RWPE2 (cell line): ENCODE data around the gene HS3ST6.

Experiments used
- ATAC-seq: fragments of 200-7000 bp; cut with Tn5 transposase; 3 replicates; pipeline ENCODE4 v1.9.1; 2021; ENCODE audit warnings: low read depth
- DNase-seq: peaks from one replicate; pipeline ENCODE4 v3.0.0-alpha.2; 2020; ENCODE audit warnings: low spot score
- H3K27ac ChIP-seq: fragments of 450-650 bp; 2 replicates; pipeline ENCODE4 v1.5.1; 2017; ENCODE audit warnings: mild to moderate bottlenecking; ENCODE audit not compliant: poor library complexity, severe bottlenecking
- H3K27me3 ChIP-seq: fragments of 250-450 bp; sonication (Bioruptor Pico); 2 replicates; pipeline ENCODE4 v1.5.1; 2021; ENCODE audit warnings: mild to moderate bottlenecking, moderate library complexity; ENCODE audit not compliant: insufficient read depth, poor library complexity, severe bottlenecking
- H3K36me3 ChIP-seq: fragments of 250-450 bp; sonication (Bioruptor Pico); 2 replicates; pipeline ENCODE4 v1.5.1; 2020; ENCODE audit warnings: low read depth, mild to moderate bottlenecking, moderate library complexity
- H3K4me1 ChIP-seq: fragments of 250-450 bp; sonication (Bioruptor Pico); 2 replicates; pipeline ENCODE4 v1.5.1; 2021; ENCODE audit warnings: mild to moderate bottlenecking, moderate library complexity; ENCODE audit not compliant: insufficient read depth, poor library complexity, severe bottlenecking
- H3K4me3 ChIP-seq: fragments of 250-450 bp; sonication (Bioruptor Pico); 2 replicates; pipeline ENCODE4 v1.5.1; 2021; ENCODE audit warnings: mild to moderate bottlenecking, moderate library complexity; ENCODE audit not compliant: severe bottlenecking
- H3K9me3 ChIP-seq: fragments of 250-450 bp; sonication (Bioruptor Pico); 2 replicates; pipeline ENCODE4 v1.5.1; 2021; ENCODE audit warnings: mild to moderate bottlenecking, moderate library complexity; ENCODE audit not compliant: severe bottlenecking
- CTCF ChIP-seq: fragments of 450-650 bp; IDR thresholded peaks from one replicate; pipeline ENCODE4 v1.5.1; 2017; ENCODE audit warnings: mild to moderate bottlenecking, moderate library complexity; ENCODE audit not compliant: poor library complexity, severe bottlenecking

The HS3ST6 gene

GRCh38 chr16:1918351-1919326 is at the start of gene HS3ST6:
HS3ST6 (minus strand) TSS chr16:1918415; CDS start chr16:1918323, 92 bp downstream.
- no peak within 1 kb of the TSS for H3K27ac ChIP-seq
- no peak for DNase-seq
- H3K9me3 ChIP-seq, result no peaks in the 10 kb centered on the region
- H3K36me3 ChIP-seq, result no peaks in the 10 kb centered on the region
- 0 out of 3 replicates have a peak, but pooled peaks have one; percentile 6 for ATAC-seq
- peaks cover 7% of the 10 kb centered on the region for H3K4me1 ChIP-seq
- peaks cover 37% of the 10 kb centered on the region for H3K27me3 ChIP-seq
- no peak for TF ChIP-seq CTCF
- no peak within 1 kb of the TSS for H3K4me3 ChIP-seq

- TF ChIP-seq CTCF, result no peak
- ATAC-seq (no peak), DNase-seq (no peak)
- Histone ChIP-seq H3K4me3 (peak within 1 kb of the TSS; percentile 81), H3K4me1 (peaks cover 14% of the 10 kb centered on the region), H3K27me3 (no peaks in the 10 kb centered on the region), H3K9me3 (no peaks in the 10 kb centered on the region), H3K27ac (peak within 1 kb of the TSS; percentile 93), H3K36me3 (peaks cover 34% of the 10 kb centered on the region)
These were observed 48.2 kb upstream of the HS3ST6 start, which contains the start of gene RNF151 for GRCh38 chr16:1966460-1966859. RNF151 (plus strand) TSS chr16:1966856; CDS start chr16:1966882, 26 bp downstream.

GRCh38 chr16:1965396-1966001 is 47.3 kb upstream of the HS3ST6 start:
- peaks cover 38% of the 10 kb centered on the region for H3K36me3 ChIP-seq
- peak overlapping the region; percentile 93 for H3K27ac ChIP-seq
- no peak for TF ChIP-seq CTCF
- H3K4me3 ChIP-seq, result peak overlapping the region; percentile 81
- DNase-seq (no peak), ATAC-seq (no peak)
- H3K4me1 ChIP-seq, result peaks cover 14% of the 10 kb centered on the region
- no peaks in the 10 kb centered on the region for H3K9me3 ChIP-seq
- H3K27me3 ChIP-seq, result no peaks in the 10 kb centered on the region

- H3K27me3 ChIP-seq, result no peaks in the 10 kb centered on the region
- peaks cover 38% of the 10 kb centered on the region for H3K36me3 ChIP-seq
- TF ChIP-seq CTCF, result no peak
- H3K4me3 ChIP-seq, result peak within 1 kb of the TSS; percentile 81
- H3K27ac ChIP-seq, result peak within 1 kb of the TSS; percentile 93
- peaks cover 14% of the 10 kb centered on the region for H3K4me1 ChIP-seq
- ATAC-seq (peak; percentile 62), DNase-seq (peak; percentile 99)
- no peaks in the 10 kb centered on the region for H3K9me3 ChIP-seq
These were observed 46.5 kb upstream of the HS3ST6 start, which contains the start of gene RPS2 for GRCh38 chr16:1964506-1965395. RPS2 (minus strand) TSS chr16:1964826; CDS start chr16:1964625, 201 bp downstream.
